C4-2B (cell line): ENCODE results near the gene VSX2.

Source experiments
- ZFX ChIP-seq: fragments of 450-650 bp; IDR thresholded peaks from 2 replicates; pipeline ENCODE4 v1.6.1; 2017
- TF ChIP-seq, protein P1 (sequence below): fragments of 450-650 bp; conservative IDR thresholded peaks from 2 replicates; pipeline ENCODE4 v1.5.1; 2017; ENCODE audit warnings: mild to moderate bottlenecking

DNA sequence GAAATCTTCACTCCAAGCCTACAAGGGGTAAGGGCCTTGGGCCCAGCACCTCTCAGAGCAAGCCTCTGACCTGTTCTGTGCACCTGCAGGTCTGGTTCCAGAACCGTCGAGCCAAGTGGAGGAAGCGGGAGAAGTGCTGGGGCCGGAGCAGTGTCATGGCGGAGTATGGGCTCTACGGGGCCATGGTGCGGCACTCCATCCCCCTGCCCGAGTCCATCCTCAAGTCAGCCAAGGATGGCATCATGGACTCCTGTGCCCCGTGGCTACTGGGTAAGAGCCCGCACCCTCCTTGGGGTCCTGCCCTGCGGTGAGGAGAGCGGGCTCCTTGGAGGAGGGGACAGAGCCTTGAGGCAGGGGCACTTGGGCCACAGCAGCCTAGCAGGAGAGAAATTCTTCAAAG, 20.3 kb downstream of the VSX2 start:
- TF ChIP-seq, protein P1, sequence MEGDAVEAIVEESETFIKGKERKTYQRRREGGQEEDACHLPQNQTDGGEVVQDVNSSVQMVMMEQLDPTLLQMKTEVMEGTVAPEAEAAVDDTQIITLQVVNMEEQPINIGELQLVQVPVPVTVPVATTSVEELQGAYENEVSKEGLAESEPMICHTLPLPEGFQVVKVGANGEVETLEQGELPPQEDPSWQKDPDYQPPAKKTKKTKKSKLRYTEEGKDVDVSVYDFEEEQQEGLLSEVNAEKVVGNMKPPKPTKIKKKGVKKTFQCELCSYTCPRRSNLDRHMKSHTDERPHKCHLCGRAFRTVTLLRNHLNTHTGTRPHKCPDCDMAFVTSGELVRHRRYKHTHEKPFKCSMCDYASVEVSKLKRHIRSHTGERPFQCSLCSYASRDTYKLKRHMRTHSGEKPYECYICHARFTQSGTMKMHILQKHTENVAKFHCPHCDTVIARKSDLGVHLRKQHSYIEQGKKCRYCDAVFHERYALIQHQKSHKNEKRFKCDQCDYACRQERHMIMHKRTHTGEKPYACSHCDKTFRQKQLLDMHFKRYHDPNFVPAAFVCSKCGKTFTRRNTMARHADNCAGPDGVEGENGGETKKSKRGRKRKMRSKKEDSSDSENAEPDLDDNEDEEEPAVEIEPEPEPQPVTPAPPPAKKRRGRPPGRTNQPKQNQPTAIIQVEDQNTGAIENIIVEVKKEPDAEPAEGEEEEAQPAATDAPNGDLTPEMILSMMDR: no peak
- TF ChIP-seq ZFX: no peak
